GM18870 (cell line): ENCODE measurements around the gene CDC25C.
"Not testable (repeated sequence)": the region's sequence is repeated elsewhere in the genome, so short reads cannot be mapped to it uniquely, and the experiment has no call there.

ENCODE experiments used
- ATAC-seq: cut with Tn5 transposase; IDR thresholded peaks from one replicate; pipeline ENCODE4 v1.9.1; 2021; ENCODE audit warnings: moderate library complexity; ENCODE audit not compliant: unreplicated experiment

CDC25C gene

GRCh38 chr5:138282920-138283742 lies 48.5 kb downstream of the CDC25C start:
- no peak for ATAC-seq

GRCh38 chr5:138280915-138281314 lies 50.7 kb downstream of the CDC25C start:
- ATAC-seq = no peak

- no peak for ATAC-seq
These were observed 55.1 kb downstream of the CDC25C start for GRCh38 chr5:138276402-138277054.

GRCh38 chr5:138275895-138276294 lies 55.7 kb downstream of the CDC25C start:
- ATAC-seq = no peak

- no peak for ATAC-seq
These were observed 56.2 kb downstream of the CDC25C start for GRCh38 chr5:138275379-138275782.

- no peak for ATAC-seq
These were observed 57.3 kb downstream of the CDC25C start, which contains the start of gene GFRA3 for GRCh38 chr5:138274189-138274853. TSS of gene GFRA3 (minus strand) at chr5:138274621. CDS start at chr5:138274424, 197 bp downstream.

GRCh38 chr5:138273834-138274188 lies 57.8 kb downstream of the CDC25C start:
- no peak for ATAC-seq

GRCh38 chr5:138272681-138273080 lies 58.9 kb downstream of the CDC25C start:
- ATAC-seq = no peak

- no peak for ATAC-seq
These were observed 60.3 kb downstream of the CDC25C start for GRCh38 chr5:138271281-138271680.

- no peak for ATAC-seq
These were observed 67.4 kb downstream of the CDC25C start for GRCh38 chr5:138264183-138264582.

- ATAC-seq = no peak
These were observed 68.0 kb downstream of the CDC25C start for GRCh38 chr5:138263581-138263980.

- ATAC-seq = no peak
These were observed 72.8 kb downstream of the CDC25C start for GRCh38 chr5:138258704-138259292.

- ATAC-seq = no peak
These were observed 74.0 kb downstream of the CDC25C start for GRCh38 chr5:138257583-138257982.

GRCh38 chr5:138252944-138253343 lies 78.7 kb downstream of the CDC25C start:
- no peak for ATAC-seq

GRCh38 chr5:138247800-138248199 lies 83.8 kb downstream of the CDC25C start:
- not testable (repeated sequence) for ATAC-seq

GRCh38 chr5:138246822-138247221 lies 84.8 kb downstream of the CDC25C start:
- no peak for ATAC-seq

- ATAC-seq = no peak
These were observed 85.3 kb downstream of the CDC25C start for GRCh38 chr5:138246334-138246733.

- ATAC-seq = no peak
These were observed 85.9 kb downstream of the CDC25C start for GRCh38 chr5:138245717-138246116.

GRCh38 chr5:138243794-138244193 lies 87.8 kb downstream of the CDC25C start:
- no peak for ATAC-seq

GRCh38 chr5:138241688-138242571 lies 89.7 kb downstream of the CDC25C start:
- ATAC-seq = no peak
